ENCODE data around the gene SCAPER. TPM values are rescaled to one million over a fixed set of nuclear protein-coding genes. Genes with fewer than 3 reads are reported as not detected.

The SCAPER gene
- total RNA-seq, 1 experiment from 2014 or later: 14.7 TPM

GRCh38 chr15:76682833-76683232 lies 222.3 kb downstream of the SCAPER start:
- no peak overlapping the region for H3K4me3 ChIP-seq (replicated peaks in 1 of 2; ENCODE audit: low read depth in 1 of 2, low read length in 2 of 2)
- ChIA-PET CTCF (no interaction called here), POLR2A (no interaction called here), RAD21 (ENCODE audit: low non-redundant PET in 1 of 2, low total read pairs in 2 of 2, uncharacterized antibody in 2 of 2, unreplicated experiment in 2 of 2) (no interaction called here)
- TF ChIP-seq EGR1 (IDR thresholded peaks at IDR 0.05; ENCODE audit: low read depth) (no peak), POLR2AphosphoS5 (IDR thresholded peaks at IDR 0.05; ENCODE audit: low read depth, low read length) (no peak), RAD21 (IDR thresholded peaks at IDR 0.05; ENCODE audit: low read depth) (no peak), CBX3 (IDR thresholded peaks at IDR 0.05; ENCODE audit: low read depth) (no peak), SIN3A (IDR thresholded peaks at IDR 0.05; ENCODE audit: low read depth) (no peak), ATF3 (IDR thresholded peaks at IDR 0.05) (no peak), SP1 (IDR thresholded peaks at IDR 0.05; ENCODE audit: low read depth) (no peak), FOSL1 (IDR thresholded peaks at IDR 0.05; ENCODE audit: low read depth) (no peak)
- no peaks in the 10 kb centered on the region for H3K9me2 ChIP-seq (ENCODE audit: insufficient read depth)
- no peaks in the 10 kb centered on the region for H3K79me2 ChIP-seq (ENCODE audit: insufficient read depth, low read length)
- BruUV-seq (replicated peaks): no TSS peak
- no peak overlapping the region for H2AFZ ChIP-seq (ENCODE audit: low read depth, low read length, poor library complexity, severe bottlenecking)
- H3K9ac ChIP-seq (ENCODE audit: low read length): no peak overlapping the region
- no peaks in the 10 kb centered on the region for H3K36me3 ChIP-seq (ENCODE audit: control insufficient read depth in 1 of 2, insufficient read depth in 2 of 2, low read length in 2 of 2)
- no peak overlapping the region for H3K4me2 ChIP-seq (ENCODE audit: low read length)
- no peaks in the 10 kb centered on the region for H3K9me3 ChIP-seq (ENCODE audit: control insufficient read depth in 1 of 2, insufficient read depth in 1 of 2, low read depth in 1 of 2, low read length in 2 of 2)
- intact Hi-C loops (cut with micrococcal nuclease): no loop called here
- H3K27ac ChIP-seq (ENCODE audit: low read depth, low read length): no peak overlapping the region
- H3K27me3 ChIP-seq (ENCODE audit: insufficient read depth, low read length): no peaks in the 10 kb centered on the region
- no peaks in the 10 kb centered on the region for H3K4me1 ChIP-seq (ENCODE audit: control insufficient read depth in 1 of 2, insufficient read depth in 2 of 2, low read length in 2 of 2)
- H4K20me1 ChIP-seq (ENCODE audit: insufficient read depth): no peaks in the 10 kb centered on the region
- DNase-seq (ENCODE audit: low read depth, low spot score): no peak
- ATAC-seq: no peak

GRCh38 chr15:76682259-76682658 lies 222.9 kb downstream of the SCAPER start:
- Histone ChIP-seq H3K4me1 (ENCODE audit: control insufficient read depth in 1 of 2, insufficient read depth in 2 of 2, low read length in 2 of 2) (no peaks in the 10 kb centered on the region), H3K9me2 (ENCODE audit: insufficient read depth) (no peaks in the 10 kb centered on the region), H3K36me3 (ENCODE audit: control insufficient read depth in 1 of 2, insufficient read depth in 2 of 2, low read length in 2 of 2) (no peaks in the 10 kb centered on the region), H4K20me1 (ENCODE audit: insufficient read depth) (no peaks in the 10 kb centered on the region), H3K27me3 (ENCODE audit: insufficient read depth, low read length) (no peaks in the 10 kb centered on the region), H3K27ac (ENCODE audit: low read depth, low read length) (no peak overlapping the region), H3K9me3 (ENCODE audit: control insufficient read depth in 1 of 2, insufficient read depth in 1 of 2, low read depth in 1 of 2, low read length in 2 of 2) (no peaks in the 10 kb centered on the region), H3K79me2 (ENCODE audit: insufficient read depth, low read length) (no peaks in the 10 kb centered on the region), H2AFZ (ENCODE audit: low read depth, low read length, poor library complexity, severe bottlenecking) (no peak overlapping the region), H3K4me2 (ENCODE audit: low read length) (no peak overlapping the region), H3K4me3 (replicated peaks in 1 of 2; ENCODE audit: low read depth in 1 of 2, low read length in 2 of 2) (no peak overlapping the region), H3K9ac (ENCODE audit: low read length) (no peak overlapping the region)
- DNase-seq (ENCODE audit: low read depth, low spot score): no peak
- ChIA-PET RAD21 (ENCODE audit: low non-redundant PET in 1 of 2, low total read pairs in 2 of 2, uncharacterized antibody in 2 of 2, unreplicated experiment in 2 of 2) (no interaction called here), POLR2A (no interaction called here), CTCF (no interaction called here)
- intact Hi-C loops (cut with micrococcal nuclease): no loop called here
- BruUV-seq (replicated peaks): no TSS peak
- TF ChIP-seq CBX3 (IDR thresholded peaks at IDR 0.05; ENCODE audit: low read depth): no peak
- TF ChIP-seq SIN3A (IDR thresholded peaks at IDR 0.05; ENCODE audit: low read depth): no peak
- TF ChIP-seq RAD21 (IDR thresholded peaks at IDR 0.05; ENCODE audit: low read depth): no peak
- TF ChIP-seq ATF3 (IDR thresholded peaks at IDR 0.05): no peak
- TF ChIP-seq POLR2AphosphoS5 (IDR thresholded peaks at IDR 0.05; ENCODE audit: low read depth, low read length): no peak
- no peak for TF ChIP-seq SRF (IDR thresholded peaks at IDR 0.05; ENCODE audit: low read depth)
- no peak for TF ChIP-seq ZFX (IDR thresholded peaks at IDR 0.05)
- no peak for TF ChIP-seq YY1 (IDR thresholded peaks at IDR 0.05; ENCODE audit: extremely low read depth, insufficient replicate concordance, low read depth, low read length)
- TF ChIP-seq SP1 (IDR thresholded peaks at IDR 0.05; ENCODE audit: low read depth): no peak
- no peak for ATAC-seq

Data from HCT116 (cell line).